Epithelial cell of esophagus (primary cell): ENCODE results near the gene MAPK8.

Source experiments
- DNase-seq: peaks from one replicate; pipeline ENCODE4 v3.0.0; 2010; ENCODE audit warnings: low read depth
- H3K4me3 ChIP-seq: 2 replicates; pipeline ENCODE4 v1.5.1; 2011; ENCODE audit warnings: mild to moderate bottlenecking, low read length, control low read depth
- TF ChIP-seq, protein P1 (sequence below): IDR thresholded peaks from 2 replicates; pipeline ENCODE4 v1.5.1; 2011; ENCODE audit warnings: low read depth, mild to moderate bottlenecking, low read length, control low read depth, inconsistent platforms; ENCODE audit not compliant: insufficient read depth; ENCODE audit errors: missing control alignments

The MAPK8 gene

DNA sequence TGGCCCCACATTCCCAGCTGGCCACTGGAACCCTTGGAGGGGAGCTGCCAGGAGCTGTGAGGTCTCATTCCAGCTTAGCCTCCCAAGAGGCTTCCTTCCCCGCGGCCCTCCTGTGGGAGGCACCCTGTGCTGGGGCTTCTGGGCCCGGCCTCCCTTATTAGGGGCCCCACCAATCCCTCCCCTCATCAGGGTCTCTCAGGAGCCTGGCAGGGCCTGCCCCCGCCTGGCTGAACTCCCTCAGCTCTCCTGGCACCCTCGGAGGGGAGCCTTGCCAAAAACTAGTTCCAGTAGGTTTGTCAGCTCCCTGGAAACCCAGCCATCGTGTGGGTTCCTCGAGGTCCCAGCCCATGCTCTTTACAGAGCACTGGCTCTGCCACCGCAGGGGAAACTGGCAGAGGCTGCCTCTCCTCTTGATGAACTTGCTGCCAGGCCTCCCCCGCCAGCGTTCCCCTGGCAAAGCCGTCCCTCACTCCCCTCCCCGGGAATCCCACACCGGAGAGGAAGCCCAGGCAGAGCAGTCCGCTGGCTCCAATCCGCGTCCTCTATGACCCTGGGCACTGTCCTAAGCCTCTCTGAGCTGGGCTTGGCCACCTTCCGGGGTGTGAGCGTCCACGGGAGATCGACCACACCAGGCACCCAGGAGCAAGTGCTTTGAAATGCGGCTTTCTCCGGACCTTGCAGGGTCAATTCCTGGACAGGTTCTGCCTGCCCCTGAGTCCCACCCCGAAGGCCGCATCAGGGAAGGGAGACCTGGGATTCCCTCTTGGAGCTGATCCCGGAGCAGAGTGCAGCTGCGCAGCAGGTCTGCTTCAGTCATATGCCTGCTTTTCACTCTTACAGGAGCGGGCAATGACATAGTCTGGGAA lies 158.6 kb downstream of the MAPK8 start:
- H3K4me3 ChIP-seq: peak overlapping the region; percentile 55
- TF ChIP-seq, protein P1, sequence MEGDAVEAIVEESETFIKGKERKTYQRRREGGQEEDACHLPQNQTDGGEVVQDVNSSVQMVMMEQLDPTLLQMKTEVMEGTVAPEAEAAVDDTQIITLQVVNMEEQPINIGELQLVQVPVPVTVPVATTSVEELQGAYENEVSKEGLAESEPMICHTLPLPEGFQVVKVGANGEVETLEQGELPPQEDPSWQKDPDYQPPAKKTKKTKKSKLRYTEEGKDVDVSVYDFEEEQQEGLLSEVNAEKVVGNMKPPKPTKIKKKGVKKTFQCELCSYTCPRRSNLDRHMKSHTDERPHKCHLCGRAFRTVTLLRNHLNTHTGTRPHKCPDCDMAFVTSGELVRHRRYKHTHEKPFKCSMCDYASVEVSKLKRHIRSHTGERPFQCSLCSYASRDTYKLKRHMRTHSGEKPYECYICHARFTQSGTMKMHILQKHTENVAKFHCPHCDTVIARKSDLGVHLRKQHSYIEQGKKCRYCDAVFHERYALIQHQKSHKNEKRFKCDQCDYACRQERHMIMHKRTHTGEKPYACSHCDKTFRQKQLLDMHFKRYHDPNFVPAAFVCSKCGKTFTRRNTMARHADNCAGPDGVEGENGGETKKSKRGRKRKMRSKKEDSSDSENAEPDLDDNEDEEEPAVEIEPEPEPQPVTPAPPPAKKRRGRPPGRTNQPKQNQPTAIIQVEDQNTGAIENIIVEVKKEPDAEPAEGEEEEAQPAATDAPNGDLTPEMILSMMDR: no peak
- DNase-seq: peak; percentile 35

DNA sequence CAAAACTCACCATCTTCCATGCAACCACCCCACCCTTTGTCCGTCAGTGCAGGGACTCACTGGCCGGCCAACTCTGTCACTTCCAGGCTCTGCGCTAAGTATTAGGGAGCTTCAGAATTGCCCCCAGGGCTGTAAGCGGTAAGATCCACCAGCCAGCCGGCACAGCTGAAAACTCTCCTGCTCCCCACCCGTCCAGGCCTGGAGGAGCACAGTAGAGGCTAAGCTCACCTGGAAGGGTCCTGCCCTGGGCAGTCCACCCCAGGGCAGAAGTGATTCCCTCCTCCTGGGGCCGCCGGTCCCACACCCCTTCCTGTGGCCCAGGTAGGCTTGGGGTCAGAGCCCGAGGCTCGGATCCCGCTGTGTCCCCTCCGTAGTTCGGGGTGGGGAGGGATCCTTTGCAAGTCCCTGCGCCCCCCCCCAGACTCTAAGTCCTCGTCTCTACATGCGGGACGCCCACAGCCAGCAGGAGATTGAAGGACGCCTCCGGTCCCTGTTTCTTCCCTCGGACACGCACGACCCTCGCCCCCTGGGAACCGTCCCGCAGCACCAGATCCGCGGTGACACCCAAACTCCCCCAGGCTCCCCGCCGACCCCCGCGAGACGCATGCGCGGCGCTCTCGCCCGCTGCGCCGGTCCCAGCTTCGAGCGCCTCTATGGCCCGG lies 159.5 kb downstream of the MAPK8 start:
- DNase-seq: peak; percentile 35
- peak overlapping the region; percentile 55 for H3K4me3 ChIP-seq
- TF ChIP-seq, protein P1: no peak

DNA sequence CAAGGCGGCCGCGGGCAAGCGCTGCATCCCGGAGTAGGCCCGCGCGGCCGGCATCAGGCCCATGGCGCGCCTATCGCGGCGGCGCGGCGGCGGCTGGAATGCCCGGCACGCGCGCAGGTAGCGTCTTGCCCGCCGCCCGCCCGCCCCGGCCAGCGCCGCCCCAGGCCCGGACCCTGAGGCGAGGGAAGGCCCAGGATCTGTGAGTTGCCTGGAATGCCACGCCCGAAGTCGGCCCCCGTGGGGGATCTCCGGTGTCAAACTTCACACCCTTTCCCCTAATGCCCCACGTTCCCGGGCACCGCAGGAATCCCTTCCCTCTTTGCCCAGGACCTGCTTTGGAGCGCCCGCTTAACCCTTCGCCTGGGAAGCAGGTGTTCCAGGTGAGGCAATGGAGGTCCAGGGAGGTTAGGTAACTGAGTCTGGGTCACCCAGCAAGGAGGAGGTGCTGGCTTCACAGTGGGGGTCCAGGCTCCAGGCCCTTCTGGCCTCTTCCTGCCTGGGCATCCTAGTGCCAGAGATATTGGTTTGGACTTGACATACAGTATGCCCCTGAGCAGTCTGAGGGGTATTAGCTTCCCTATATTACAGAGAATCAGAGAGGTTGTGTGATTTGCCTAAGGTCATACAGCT lies 160.2 kb downstream of the MAPK8 start:
- TF ChIP-seq, protein P1: no peak
- H3K4me3 ChIP-seq: peak overlapping the region; percentile 3
- peak; percentile 76 for DNase-seq

DNA sequence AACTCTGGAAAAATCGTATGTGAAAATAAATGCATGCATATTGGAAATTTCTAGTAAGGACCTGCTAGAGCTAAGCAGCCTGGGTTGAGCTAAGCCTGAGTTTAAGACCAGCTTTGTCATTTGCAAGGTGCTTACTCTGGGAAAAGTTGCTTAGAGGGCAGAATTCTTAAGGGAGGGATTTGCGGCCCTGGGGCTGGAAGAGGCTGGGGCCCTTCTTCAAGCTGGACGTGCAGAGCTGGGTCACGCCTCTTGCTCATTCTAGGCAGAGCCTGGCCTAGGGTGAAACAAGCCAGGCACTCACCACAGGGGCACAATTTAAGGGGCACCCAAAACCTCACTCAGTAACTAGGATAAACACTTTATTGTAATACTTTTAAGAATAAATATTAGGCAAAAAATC lies 161.2 kb downstream of the MAPK8 start:
- no peak overlapping the region for H3K4me3 ChIP-seq
- TF ChIP-seq, protein P1: no peak
- no peak for DNase-seq

DNA sequence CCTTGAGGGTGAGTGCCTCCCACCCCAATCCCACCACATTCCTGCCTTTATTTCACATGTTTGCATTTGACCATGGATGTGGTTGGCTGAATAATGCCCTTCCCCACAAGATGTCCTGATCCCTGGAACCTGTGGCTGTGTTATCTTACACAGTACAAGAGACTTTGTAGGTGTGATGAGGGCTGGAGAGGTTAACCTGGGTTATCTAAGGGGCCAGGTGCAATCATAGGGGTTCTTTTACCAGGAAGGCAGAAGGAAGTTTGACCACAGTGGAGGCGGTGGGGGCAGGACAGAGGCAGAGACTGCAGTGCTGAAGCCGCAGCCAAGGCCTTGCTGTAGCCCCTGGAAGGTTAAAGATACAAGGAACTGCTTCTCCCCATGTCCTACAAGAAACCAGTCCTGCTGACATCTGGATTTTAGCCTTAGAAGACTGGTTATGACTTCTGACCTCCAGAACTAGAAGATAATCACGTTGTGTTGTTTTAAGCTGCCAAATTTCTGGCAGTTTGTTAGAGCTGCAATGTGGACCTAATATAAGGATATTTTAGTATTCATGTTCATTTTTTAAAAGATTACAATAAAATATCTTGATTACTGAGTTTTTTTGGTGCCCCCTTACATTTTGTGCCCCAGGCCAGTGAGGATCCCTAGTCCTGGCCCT lies 161.8 kb downstream of the MAPK8 start:
- DNase-seq: no peak
- TF ChIP-seq, protein P1: no peak
- no peak overlapping the region for H3K4me3 ChIP-seq

DNA sequence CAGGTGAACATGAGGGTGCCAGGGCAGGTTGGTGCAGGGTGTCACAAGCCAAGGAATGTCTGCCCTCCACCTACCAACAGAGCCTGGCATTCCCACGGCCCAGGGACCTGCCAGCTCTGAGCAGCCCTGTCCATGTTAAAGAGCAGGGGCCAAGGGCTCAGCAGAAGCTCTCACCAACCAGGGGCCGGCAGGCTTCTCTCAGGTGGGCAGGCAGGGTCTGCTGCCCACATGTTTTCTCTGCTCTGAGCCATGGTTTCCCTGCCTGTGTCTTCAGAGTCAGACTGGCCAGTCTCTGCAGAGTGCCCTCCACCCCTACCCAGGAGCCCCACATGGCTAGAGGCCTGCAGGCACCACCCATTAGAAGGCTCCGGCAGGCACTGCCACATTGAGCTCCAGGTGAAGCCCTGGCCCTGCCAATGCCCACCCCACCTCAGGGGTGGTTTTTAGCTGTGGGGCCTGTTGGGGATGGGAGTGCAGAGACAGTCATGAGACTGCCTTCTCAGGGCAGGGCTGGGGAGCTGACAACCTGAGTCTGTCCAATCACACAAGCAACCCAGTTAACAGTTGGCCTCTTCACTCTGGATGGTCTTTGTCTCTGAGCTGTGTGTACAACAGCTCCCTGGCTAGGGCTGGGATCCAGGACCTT lies 162.5 kb downstream of the MAPK8 start:
- no peak for DNase-seq
- no peak overlapping the region for H3K4me3 ChIP-seq
- TF ChIP-seq, protein P1: no peak
